Measurements from ENCODE around the gene AZGP1.

DNA sequence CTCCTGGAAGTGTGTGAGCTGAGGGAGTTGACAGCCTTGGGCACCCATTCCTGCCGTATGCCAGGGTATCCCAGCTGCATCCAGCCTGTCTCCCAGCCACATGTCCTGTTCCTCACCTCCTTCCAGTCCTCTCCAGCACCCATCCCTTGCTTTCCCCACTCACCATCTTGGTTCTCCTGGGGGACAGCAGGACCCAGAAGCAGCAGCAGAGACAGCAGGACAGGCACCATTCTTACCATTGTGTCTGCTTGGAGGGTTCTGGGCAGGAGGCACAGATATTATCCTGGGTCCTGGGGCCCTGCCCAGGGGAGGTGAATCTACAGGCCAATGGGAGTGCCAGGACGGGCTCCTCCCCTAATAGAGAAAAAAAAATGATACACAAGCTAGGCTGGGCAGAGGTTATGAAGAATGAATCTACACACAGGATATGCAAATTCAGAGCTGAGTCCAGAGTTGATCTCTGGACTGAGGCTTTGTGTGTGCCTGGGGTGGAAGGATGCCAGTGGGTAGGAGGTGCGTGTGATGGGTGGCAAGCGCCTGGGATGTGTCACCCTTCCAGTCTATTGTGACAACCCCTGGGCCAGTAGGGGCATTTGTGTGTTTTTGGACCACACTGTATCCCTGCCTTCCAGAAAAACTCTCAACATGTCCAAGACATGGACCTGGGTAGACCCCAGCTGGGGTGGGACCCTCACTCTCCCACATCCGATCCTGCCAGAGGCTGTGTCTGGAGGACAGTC lies at the start of gene AZGP1:
- TF ChIP-seq, protein P1, sequence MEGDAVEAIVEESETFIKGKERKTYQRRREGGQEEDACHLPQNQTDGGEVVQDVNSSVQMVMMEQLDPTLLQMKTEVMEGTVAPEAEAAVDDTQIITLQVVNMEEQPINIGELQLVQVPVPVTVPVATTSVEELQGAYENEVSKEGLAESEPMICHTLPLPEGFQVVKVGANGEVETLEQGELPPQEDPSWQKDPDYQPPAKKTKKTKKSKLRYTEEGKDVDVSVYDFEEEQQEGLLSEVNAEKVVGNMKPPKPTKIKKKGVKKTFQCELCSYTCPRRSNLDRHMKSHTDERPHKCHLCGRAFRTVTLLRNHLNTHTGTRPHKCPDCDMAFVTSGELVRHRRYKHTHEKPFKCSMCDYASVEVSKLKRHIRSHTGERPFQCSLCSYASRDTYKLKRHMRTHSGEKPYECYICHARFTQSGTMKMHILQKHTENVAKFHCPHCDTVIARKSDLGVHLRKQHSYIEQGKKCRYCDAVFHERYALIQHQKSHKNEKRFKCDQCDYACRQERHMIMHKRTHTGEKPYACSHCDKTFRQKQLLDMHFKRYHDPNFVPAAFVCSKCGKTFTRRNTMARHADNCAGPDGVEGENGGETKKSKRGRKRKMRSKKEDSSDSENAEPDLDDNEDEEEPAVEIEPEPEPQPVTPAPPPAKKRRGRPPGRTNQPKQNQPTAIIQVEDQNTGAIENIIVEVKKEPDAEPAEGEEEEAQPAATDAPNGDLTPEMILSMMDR (IDR thresholded peaks at IDR 0.05; ENCODE audit: insufficient read depth, low read length), result no peak
- TF ChIP-seq POLR2AphosphoS5 (IDR thresholded peaks at IDR 0.05; ENCODE audit: low read depth), result no peak
- no peak for TF ChIP-seq SPI1 (IDR thresholded peaks at IDR 0.05; ENCODE audit: borderline replicate concordance, low read depth)
- no peak for TF ChIP-seq GABPA (IDR thresholded peaks at IDR 0.05; ENCODE audit: low read depth)
- TF ChIP-seq, protein P2, sequence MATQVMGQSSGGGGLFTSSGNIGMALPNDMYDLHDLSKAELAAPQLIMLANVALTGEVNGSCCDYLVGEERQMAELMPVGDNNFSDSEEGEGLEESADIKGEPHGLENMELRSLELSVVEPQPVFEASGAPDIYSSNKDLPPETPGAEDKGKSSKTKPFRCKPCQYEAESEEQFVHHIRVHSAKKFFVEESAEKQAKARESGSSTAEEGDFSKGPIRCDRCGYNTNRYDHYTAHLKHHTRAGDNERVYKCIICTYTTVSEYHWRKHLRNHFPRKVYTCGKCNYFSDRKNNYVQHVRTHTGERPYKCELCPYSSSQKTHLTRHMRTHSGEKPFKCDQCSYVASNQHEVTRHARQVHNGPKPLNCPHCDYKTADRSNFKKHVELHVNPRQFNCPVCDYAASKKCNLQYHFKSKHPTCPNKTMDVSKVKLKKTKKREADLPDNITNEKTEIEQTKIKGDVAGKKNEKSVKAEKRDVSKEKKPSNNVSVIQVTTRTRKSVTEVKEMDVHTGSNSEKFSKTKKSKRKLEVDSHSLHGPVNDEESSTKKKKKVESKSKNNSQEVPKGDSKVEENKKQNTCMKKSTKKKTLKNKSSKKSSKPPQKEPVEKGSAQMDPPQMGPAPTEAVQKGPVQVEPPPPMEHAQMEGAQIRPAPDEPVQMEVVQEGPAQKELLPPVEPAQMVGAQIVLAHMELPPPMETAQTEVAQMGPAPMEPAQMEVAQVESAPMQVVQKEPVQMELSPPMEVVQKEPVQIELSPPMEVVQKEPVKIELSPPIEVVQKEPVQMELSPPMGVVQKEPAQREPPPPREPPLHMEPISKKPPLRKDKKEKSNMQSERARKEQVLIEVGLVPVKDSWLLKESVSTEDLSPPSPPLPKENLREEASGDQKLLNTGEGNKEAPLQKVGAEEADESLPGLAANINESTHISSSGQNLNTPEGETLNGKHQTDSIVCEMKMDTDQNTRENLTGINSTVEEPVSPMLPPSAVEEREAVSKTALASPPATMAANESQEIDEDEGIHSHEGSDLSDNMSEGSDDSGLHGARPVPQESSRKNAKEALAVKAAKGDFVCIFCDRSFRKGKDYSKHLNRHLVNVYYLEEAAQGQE (IDR thresholded peaks at IDR 0.05; ENCODE audit: insufficient replicate concordance, low read depth), result no peak

Measured in HL-60 (cell line).